Duodenal mucosa (tissue), 2 donors: ENCODE data around the gene ZNF45.
"Not testable (repeated sequence)": the region's sequence is repeated elsewhere in the genome, so short reads cannot be mapped to it uniquely, and the experiment has no call there.

Experiments used
- H3K27ac ChIP-seq: one replicate; pipeline ENCODE4 v1.7.0; 2013; ENCODE audit warnings: low read depth, low read length
- H3K27me3 ChIP-seq, 2 donors: one replicate each; pipeline ENCODE4 v1.7.0; 2013; ENCODE audit warnings: low read length in 2 of 2, control low read depth in 1 of 2; ENCODE audit not compliant: insufficient read depth in 2 of 2, control insufficient read depth in 1 of 2
- H3K36me3 ChIP-seq, 2 donors: one replicate each; pipeline ENCODE4 v1.7.0; 2013; ENCODE audit warnings: low read length in 2 of 2, control low read depth in 1 of 2; ENCODE audit not compliant: insufficient read depth in 2 of 2, control insufficient read depth in 1 of 2
- H3K4me1 ChIP-seq, 2 donors: one replicate each; pipeline ENCODE4 v1.7.0; 2013; ENCODE audit warnings: low read length in 2 of 2, control low read depth in 1 of 2; ENCODE audit not compliant: insufficient read depth in 2 of 2, control insufficient read depth in 1 of 2
- H3K4me3 ChIP-seq, 2 donors: one replicate each; pipeline ENCODE4 v1.7.0; 2013; ENCODE audit warnings: low read length in 2 of 2, low read depth in 1 of 2
- H3K9ac ChIP-seq, 2 donors: one replicate each; pipeline ENCODE4 v1.7.0; 2013; ENCODE audit warnings: low read length in 2 of 2, low read depth in 1 of 2
- H3K9me3 ChIP-seq, 2 donors: one replicate each; pipeline ENCODE4 v1.7.0; 2013; ENCODE audit warnings: low read length in 2 of 2, control low read depth in 1 of 2; ENCODE audit not compliant: control insufficient read depth in 1 of 2

The ZNF45 gene

DNA sequence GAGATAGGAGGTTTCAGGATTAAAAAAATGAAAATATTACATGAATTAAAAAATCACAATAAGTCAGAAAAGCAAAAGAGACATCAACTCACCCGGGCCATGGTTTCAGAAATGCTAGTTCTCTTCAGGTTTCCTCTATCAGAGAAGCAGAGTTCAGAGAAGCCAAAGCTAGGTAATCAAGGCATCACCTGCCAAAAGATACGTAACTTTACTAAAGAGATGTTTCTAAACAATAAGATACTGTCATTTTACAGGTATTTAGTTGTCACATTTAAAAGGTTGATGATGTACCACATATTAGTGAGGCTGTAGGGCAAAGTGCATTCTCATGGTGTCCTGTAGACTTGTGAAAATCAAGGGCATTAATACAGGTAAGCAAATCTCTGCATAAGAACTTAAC, 51.2 kb downstream of the ZNF45 start, which contains the start of gene ZNF404:
ZNF404 (minus strand) TSS at position 101 of the 400 bp plus-strand sequence.
- no peaks in the 10 kb centered on the region for H3K4me1 ChIP-seq
- peaks cover 42 to 58% of the 10 kb centered on the region in 2 donors for H3K9me3 ChIP-seq
- peaks cover 0 to 3% of the 10 kb centered on the region in 2 donors for H3K36me3 ChIP-seq
- H3K27me3 ChIP-seq = no peaks in the 10 kb centered on the region
- H3K27ac ChIP-seq = no peak within 1 kb of the TSS
- H3K9ac ChIP-seq = no peak within 1 kb of the TSS
- no peak within 1 kb of the TSS for H3K4me3 ChIP-seq

GRCh38 chr19:43880483-43880882, 54.6 kb downstream of the ZNF45 start:
- Histone ChIP-seq H3K9ac (no peak overlapping the region), H3K4me1 (no peaks in the 10 kb centered on the region), H3K27ac (no peak overlapping the region), H3K4me3 (no peak overlapping the region), H3K36me3 (peaks cover 0 to 3% of the 10 kb centered on the region in 2 donors), H3K27me3 (no peaks in the 10 kb centered on the region), H3K9me3 (peaks cover 44 to 56% of the 10 kb centered on the region in 2 donors)

- no peaks in the 10 kb centered on the region for H3K36me3 ChIP-seq
- H3K4me1 ChIP-seq = no peaks in the 10 kb centered on the region
- H3K9ac ChIP-seq = no peak overlapping the region
- no peaks in the 10 kb centered on the region for H3K27me3 ChIP-seq
- peaks cover 39 to 77% of the 10 kb centered on the region in 2 donors for H3K9me3 ChIP-seq
- H3K4me3 ChIP-seq = no peak overlapping the region
- no peak overlapping the region for H3K27ac ChIP-seq
Measured at GRCh38 chr19:43872547-43873336, 62.3 kb downstream of the ZNF45 start.

DNA sequence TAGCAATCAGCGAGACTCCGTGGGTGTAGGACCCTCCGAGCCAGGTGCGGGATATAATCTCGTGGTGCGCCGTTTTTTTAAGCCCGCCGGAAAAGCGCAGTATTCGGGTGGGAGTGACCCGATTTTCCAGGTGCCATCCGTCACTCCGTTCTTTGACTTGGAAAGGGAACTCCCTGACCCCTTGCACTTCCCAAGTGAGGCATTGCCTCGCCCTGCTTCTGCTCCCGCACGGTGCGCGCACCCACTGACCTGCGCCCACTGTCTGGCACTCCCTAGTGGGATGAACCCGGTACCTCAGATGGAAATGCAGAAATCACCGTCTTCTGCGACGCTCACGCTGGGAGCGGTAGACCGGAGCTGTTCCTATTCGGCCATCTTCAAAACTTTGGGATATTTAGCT, 68.2 kb downstream of the ZNF45 start:
- H3K36me3 ChIP-seq, H3K9ac ChIP-seq, H3K4me3 ChIP-seq, H3K27ac ChIP-seq, H3K4me1 ChIP-seq, H3K27me3 ChIP-seq: not testable (repeated sequence)
- peaks cover 36 to 54% of the 10 kb centered on the region in 2 donors for H3K9me3 ChIP-seq
